Effector CD8-positive, alpha-beta T cell (primary cell): Measurements from ENCODE around the gene KRTAP5-4.
"Not testable (repeated sequence)": the region's sequence is repeated elsewhere in the genome, so short reads cannot be mapped to it uniquely, and the experiment has no call there.

Experiments
- DNase-seq: peaks from one replicate; lab custom pipeline; 2025; lab: John Stamatoyannopoulos, UW
- total RNA-seq, 4 experiments: gene quantifications; one replicate each; lab custom pipeline; 2026; lab: John Stamatoyannopoulos, UW

The KRTAP5-4 gene, protein sequence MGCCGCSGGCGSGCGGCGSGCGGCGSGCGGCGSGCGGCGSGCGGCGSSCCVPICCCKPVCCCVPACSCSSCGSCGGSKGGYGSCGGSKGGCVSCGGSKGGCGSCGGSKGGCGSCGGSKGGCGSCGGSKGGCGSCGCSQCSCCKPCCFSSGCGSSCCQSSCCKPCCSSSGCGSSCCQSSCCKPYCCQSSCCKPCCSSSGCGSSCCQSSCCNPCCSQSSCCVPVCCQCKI
- 0 reads per million in 4 experiments for total RNA-seq

DNA sequence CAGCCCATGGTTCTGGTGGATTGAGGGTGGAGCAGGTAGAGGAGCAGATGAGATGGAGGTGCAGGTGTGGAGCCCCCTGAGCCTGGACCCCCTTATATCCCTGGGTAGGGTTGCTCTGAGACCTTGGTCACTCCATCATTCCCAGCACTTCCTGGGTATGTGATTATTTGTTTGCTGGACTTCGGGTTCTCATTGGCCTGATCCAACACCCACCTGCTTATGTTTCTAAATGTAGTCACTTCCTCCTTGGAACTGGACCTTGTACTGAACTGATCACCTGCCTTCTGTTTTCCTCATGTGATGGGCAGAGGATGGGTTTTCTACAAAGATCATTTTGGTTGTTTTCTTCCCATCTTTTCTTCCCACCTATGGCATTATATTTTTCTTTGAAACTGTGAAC, at the start of gene KRTAP5-4:
KRTAP5-4 (minus strand) TSS at position 53 of the 400 bp plus-strand sequence; CDS start at position 8, 45 bp downstream.
- DNase-seq, result no peak

DNA sequence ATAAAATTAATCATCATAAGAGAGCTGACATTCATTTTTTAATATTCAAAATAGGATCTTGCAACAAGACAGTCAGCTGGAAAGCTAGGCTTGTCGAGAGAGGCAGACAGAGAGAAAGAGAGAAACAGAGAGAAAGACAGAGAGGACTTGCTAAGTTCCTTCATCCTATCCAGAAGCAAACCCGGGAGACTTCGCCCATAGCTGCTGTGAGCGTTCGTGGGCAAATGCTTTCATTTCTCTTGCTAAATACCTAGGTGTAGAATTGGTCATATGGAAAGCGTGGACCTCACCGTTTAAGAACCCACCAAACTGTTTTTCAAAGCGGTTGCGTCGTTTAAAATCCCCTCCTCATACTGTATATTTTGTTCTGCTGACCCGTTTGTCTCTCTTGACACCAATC, 49.7 kb upstream of the KRTAP5-4 start:
- DNase-seq, result no peak

DNA sequence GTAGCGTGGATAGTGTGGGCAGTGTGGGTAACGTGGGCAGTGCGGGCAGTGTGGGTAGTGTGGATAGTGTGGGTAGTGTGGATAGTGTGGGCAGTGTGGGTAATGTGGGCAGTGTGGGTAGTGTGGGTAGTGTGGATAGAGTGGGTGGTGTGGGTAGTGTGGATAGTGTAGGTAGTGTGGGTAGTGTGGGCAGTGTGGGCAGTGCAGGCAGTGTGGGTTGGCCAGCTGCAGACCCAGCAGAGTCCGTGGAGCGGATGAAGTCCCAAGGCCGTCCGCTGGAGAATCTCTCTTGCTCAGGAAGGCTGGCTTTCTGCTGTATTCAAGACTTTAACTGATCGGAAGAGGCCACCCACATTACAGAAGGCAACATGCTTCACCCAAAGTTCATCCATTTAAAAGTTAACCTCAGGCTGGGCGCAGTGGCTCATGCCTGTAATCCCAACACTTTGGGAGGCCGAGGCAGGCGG, 49.0 kb upstream of the KRTAP5-4 start:
- no peak for DNase-seq

DNA sequence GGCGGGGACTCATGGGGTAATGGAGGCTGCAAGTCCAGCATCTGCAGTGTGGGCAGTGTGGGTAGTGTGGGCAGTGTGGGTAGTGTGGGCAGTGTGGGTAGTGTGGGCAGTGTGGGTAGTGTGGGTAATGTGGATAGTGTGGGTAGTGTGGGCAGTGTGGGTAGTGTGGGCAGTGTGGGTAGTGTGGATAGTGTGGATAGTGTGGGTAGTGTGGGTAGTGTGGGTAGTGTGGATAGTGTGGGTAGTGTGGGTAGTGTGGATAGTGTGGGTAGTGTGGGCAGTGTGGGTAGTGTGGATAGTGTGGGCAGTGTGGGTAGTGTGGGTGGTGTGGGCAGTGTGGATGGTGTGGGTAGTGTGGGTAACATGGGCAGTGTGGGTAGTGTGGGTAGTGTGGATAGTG, 48.5 kb upstream of the KRTAP5-4 start:
- peak; percentile 9 for DNase-seq

DNA sequence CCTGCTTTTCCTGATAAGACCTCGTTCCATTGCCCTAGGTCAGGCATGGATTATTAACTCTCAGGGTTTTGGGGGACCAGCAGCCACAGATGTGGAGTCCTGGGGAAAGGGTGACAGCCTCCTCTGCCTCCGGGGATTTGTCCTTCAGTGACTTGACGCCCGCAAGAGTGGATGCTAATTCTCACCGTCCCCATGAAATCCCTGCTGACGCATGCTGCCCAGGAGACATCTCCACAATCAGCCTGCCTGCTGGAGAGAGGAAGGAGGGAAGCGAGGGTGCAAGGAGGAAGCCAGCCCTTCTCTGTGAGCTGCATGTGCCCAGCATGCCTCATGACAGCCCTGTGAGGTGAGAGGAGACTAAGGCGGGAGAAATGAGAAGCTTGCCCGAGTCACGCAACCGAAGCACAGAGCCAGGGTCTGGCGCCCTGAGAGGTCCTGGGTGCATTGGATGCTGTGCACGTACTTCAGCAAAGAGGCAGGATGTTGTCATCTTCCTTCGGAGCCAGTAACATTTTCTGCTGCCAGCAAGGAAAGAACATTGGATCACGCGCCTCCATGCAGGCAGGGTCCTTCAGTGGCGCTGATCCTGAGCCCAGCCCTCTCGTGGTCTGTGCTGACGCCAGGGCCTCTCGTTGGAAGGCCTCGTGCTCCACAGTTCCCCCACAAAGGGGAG, 47.7 kb upstream of the KRTAP5-4 start:
- no peak for DNase-seq

DNA sequence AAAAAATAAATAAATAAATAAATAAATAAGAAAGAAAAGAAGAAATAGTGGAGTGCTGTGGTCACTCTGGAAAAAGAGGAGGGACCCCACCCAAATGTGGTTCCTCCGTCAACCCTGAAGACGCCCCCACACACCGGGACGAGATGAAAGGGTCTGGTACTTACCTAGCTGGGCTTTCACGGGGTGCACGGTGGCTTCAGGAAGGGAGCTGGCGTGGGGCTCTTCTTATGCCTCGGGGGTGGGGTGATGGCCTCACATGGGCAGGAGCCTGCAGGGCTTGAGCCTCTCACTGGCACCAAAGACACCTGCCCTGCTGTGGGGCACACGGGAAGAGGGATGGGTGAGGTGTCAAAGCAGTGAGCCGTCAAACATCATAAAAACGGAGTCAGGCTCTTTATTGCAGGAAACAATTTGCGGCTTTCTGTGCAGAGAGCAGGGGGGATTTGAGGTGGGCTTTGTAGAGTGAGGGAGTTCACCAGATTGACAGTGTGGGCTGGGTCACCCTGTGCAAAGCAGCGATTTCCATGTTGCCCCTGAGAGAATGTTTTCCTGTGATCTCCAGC, 47.1 kb upstream of the KRTAP5-4 start:
- no peak for DNase-seq

DNA sequence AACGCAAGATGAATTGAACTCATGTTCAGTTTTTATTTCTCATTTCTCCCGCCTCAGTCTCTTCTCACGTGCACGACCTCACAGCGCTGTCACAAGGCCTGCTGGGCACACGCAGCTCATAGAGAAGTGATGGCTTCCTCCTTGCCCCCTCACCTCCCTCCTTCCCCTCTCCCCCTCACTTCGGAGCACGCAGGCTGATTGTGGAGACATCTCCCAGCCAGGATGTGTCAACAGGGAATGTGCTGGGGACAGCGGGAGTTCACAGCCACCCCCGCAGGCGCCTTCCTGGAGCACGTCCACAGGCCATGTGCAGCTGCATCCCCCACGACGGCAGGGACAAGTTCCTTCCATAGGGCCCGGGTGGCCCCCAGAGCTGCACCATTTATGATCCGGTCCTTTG, 46.0 kb upstream of the KRTAP5-4 start:
- no peak for DNase-seq

DNA sequence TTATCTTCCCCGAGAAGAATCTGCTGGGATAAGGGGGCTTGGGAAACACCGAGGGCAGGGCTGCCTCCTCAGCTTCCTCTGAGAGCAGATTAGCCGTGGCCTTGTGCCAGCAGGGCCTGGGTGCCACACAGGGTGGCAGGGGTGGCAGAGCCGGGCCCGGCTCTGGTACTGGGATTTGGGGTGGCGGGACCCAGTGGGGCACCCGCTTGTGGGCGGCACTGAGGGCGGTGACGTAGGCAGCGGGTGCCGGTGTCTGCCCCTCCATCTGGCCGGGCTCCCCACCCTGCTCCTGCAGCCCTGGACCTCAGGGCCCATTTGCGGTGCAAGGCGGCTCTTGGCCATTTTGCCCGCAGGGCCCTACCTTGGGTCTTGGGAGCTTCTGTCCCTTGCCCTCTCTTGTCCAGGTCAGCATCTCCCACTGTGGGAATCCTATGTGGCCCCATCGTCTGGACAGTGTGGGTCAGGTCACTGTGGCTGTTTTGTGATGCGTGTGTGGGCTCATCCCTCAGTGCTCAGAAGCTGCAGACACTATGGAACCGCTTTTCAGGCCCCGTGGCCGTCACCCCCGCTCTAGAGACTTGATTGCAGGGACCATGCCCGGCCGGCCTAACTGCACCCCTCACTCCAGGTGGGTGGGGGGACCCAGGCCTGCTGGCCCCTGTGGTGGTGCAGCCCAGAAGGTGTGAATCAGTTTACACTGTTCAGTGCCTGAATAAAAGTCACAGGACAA, 45.3 kb upstream of the KRTAP5-4 start:
- no peak for DNase-seq

DNA sequence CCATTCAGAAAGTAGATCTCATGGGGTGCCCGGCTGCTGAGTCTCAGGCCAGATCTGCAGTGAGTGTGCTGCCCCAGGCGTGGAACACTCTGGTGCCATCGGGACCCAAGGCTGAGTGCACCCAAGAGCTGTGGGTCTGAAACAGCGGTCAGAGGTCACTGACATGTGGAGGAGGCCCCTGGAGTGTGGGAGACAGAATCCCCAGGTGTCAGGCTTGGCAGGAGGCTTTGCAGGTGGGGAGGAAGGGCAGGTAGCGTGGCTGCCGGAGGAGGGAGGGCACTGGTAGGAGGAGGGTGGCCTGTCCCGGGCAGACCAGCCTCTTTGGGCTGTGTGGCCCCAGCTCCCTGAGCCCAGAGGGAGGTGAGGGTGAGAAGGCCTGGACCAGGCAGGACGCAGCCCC, 43.4 kb upstream of the KRTAP5-4 start:
- DNase-seq, result no peak

DNA sequence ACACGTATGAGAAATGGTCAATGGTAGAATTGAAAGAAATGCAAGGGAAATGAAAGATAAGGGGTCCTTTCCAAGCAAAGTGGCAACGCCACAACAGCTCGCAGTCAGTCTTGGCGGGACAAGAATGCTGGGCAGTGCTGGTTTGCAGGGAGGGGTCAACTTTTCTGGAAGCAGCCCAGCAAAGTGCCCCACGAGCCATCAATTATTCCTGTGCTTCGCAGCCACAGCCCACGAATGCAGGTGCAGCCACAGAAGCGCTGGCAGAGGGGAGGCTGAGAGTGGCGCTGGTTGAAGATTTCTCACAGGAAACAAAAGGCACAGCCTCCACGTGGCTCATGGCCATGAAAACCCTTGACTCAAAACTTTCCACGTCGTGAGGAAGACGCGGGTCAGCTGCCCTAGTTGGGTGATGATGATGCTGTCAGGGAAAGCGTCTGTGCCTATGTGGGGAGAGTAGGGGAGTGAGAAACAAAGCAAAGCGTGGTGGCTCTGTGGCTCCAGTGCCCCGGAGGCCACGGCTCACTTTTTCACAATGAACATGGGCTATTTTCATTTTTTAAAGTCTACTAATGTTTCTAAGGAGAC, 40.9 kb upstream of the KRTAP5-4 start:
- not testable (repeated sequence) for DNase-seq

DNA sequence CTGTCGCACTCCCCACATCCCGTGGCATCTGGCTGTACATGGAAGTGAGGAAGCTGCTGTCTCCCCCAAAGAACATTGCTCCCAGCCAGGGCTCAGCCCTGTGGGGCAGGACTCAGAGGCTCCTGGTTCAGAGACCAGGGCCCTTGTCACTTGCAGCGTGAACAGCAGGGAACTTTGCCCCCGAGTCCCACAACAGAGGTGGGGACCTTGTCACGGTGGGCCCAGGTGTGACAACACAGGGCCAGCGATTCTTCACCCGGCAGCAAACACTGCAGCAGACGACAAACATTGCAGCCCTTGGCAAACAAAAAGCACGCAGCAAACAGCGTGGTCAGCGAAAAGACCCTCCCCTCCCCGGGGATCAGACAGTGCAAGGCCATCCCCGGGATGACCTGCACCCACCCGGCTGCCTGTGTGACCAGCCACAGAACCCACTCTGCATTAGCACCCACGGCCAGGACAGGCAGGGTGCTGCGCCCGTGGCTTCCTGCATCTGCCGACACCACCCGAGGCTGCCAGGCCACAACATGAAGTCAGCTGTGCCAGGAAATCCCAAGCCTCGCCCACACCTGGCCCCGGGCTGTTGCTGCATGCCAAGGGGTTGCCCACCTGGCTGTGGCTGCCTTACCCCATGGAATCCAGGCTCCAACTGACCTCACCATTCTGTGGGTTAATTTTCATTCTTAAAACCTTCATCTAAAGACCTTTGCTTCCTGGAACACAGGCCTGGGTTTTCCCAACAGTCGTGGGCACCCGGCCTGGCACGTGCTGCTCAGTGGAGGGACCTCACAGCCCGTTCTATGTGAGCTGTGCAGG, 39.7 kb upstream of the KRTAP5-4 start:
- DNase-seq, result not testable (repeated sequence)

DNA sequence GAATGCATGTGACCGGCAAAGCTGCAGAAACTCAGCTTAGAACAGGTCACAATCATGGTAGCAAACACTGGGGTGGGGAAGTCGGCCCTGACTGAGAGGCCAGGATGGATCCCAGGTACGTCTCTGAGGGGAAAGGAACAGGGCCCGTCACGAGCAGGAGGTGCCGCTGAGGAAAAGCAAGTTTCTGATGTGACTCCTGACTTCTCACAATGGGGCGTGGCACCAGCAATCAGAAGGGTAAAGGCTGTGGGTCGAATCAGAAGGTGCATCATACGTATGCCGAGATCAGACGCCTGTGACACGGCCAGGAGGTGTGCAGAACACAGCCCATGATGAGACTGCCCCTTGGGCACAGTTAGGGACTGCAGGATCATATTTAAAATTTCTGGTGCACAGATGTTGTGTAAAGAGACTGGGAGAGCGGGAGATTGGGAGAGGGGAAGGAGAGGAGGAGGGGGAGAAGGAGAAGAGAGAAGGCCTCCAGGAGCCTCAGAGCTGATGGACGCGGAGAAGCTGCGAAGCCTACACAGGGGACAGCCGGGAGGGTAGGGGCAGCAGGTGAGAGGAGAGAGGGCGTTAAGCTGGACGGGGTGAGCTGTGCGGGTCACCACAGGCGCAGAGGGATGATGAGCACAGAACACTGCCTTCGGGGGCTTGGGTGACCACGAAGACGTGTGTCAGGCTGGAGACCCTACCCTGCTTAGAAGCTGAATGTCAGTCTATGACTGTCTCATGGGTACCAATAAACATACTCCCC, 38.4 kb upstream of the KRTAP5-4 start:
- DNase-seq, result no peak

DNA sequence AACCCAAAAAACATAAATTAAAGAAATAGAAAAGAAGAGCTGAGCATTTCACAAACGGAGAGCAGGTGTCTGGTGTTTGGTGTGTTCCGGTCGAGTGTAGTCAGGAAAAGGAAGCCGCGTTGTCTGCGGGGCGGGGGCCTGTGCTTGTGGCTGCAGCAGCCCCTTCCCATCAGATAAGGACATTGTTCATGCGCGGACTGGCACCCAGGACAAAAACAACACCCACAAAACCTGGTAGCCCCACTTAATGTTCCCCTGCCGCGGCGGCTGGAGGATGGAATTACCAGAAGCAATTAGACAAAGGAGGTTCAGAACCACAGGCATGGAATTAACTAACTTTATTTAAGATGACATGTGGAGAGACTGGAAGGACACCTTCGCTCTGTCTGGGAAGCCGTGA, 37.6 kb upstream of the KRTAP5-4 start:
- DNase-seq, result no peak

DNA sequence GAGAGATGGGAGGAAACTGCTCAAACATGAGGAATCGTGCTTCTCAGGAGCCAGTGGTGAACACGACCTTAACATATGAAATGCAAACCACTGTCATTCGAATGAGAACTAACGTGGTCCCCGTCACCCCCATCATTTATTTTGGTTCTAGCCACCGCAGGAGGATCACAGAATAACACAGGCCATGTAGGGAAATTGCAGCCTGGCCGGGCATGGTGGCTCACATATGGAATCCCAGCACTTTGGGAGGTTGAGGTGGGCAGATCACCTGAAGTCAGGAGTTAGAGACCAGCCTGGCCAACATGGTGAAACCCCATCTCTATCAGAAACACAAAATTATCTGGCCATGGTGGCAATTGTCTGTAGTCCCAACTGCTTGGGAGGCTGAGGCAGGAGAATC, 34.7 kb upstream of the KRTAP5-4 start:
- no peak for DNase-seq

DNA sequence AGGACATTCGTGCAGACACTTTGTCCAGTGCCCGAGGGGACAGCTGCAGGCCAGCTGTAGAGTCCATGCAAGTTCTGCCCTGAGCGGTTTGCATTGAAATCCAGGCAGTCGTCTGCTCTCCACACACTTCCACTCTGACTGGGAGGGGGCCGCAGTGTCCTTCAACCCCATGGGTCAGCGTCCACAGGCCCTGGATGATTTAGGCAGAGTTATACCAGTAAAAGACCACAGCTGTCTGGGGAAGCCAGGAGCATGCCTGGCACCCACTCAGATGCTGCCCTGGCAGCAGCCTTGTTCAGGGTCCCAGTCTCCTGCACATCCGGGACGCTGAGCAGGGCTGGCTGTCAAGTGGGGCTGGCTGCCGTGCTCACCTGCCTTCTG, 34.1 kb upstream of the KRTAP5-4 start:
- no peak for DNase-seq

DNA sequence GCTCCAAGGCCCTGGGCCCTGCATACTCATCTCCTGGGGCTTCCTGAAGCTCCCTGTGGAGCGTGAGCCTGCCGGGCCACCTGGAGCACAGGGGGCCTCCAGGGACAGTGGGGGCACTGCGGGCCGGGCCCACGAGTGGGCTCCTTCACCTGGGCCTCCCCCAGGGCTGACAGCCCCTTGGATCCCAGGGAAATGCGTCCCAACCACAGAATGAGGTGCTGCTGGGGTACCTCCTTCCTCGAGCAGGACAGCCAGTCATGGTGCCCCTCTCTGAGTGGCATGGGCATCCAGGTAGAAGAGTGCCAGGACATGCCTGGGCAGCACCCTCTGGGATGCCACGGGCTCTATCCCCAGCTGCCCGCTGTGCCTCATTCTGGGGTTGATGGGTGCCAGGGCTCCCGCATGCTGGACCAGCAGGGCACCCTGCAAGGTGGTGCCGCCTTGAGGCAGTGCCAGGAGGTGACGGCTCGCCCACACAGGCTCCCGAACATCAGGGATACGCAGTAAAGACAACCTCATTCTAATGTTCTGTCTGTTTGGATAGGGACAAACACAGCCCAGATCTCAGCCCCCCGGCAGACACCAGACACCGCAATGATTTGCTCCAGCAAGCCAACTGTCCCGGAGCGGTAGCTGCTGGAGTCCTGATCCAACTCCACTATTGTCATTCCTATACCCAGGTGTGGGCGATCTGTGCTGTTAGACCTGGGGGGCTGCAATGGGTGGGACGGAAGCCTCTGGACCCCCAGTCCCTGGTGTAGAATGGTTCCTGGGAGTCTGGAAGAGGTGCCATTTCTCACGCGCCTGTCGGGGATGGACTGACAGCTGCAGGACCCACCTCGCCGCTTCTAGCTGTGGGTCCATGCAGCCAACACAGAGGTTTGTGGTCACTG, 33.5 kb upstream of the KRTAP5-4 start:
- DNase-seq, result no peak

DNA sequence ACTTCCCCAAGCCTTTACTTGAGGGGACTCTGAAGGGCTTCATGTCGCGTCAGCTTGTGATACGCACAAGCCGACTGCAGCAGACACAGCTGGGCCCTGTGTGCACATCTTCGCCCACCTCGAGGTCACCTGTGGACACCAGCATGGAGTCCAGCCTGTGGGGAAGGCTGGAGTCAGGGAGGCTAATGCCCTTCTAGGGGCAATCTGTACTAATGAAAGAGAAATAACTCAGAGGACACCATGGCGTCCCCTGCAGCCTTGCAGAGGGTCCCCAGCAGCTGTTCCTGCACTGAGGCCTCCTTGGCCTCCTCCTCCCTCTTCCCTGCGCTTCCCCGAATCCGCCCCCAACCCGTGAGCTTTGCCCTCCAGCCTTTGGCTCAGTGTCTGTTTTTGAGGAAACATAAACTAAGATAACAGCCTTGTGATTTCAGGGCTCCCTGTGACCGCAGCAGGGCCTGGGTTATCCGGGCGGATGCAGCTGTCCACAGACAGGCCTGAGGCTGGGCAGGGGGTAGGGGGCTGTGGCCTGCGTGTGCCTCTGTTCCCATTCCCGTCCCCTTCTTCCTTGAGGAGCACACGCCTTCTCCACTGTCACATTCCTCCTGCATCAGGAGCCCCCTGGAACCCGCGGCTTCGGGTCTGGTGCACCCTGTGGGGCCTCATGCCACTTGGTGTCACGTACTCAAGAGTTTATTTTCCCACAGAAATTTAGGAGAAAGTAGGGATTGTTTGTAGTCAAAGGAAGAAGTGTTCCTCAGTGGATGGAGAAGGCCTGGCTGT, 32.6 kb upstream of the KRTAP5-4 start:
- DNase-seq, result no peak

DNA sequence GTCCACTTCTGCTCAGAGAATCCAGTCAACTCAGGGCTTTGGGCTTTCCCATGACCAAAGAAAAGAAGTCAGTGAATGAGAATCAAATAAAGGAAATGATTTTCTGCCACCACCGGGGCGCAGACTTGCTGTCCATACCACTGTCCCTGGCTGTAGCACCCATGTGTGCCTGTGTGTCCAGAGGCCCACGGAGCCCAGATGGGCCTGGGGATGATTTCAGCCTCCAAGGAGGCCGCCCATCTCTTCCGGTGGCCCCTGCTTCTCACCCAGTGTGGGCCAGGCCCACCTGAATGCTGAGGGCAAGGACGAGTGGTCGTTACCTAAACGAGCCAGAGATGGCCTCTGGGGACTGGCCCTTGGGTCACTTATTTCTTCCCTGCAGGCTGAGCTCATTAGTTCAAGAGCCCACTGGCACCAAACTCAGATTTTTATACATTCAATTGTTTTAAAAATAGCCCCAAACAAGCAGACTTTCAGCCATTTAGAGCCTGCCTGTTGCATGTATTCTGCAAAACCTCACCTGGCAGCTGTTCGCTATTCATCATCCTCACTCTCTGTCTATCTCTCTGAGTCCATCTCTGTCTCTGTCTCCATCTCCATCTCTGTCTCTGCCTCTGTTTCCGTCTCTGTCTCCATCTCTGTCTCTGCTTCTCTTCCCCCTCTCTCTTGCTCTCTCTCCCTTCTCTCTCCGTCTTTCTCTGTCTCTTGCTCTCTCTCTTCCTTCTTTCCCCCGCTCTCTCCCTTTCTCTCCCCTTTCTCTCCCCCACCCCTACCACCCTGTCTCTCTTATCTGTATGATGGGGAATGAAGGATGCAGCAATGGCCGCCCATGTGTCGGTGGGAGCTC, 31.8 kb upstream of the KRTAP5-4 start:
- no peak for DNase-seq
